Small intestine (tissue), 7 donors: ENCODE measurements around the gene TRAF3IP3. TPM values are rescaled to one million over a fixed set of nuclear protein-coding genes. Genes with fewer than 3 reads are reported as not detected.

Source experiments
- DNase-seq, 2 donors: peaks; one replicate each; pipeline versions ENCODE4 v3.0.0 to v3.0.0-alpha.2; 2013
- FAIRE-seq: peaks from 2 replicates; lab custom pipeline; 2012; peaks lifted over from hg19 to GRCh38; lab: Jason Lieb, UNC
- H3K27ac ChIP-seq, 3 donors: one replicate each; pipeline ENCODE4 v1.5.1; 2013; ENCODE audit warnings: low read length in 2 of 3, mild to moderate bottlenecking in 2 of 3, control low read depth in 1 of 3, inconsistent platforms in 1 of 3, low read depth in 1 of 3, moderate library complexity in 1 of 3
- H3K27me3 ChIP-seq, 3 donors: one replicate each; pipeline ENCODE4 v1.6.1; 2013; ENCODE audit warnings: low read length in 3 of 3, inconsistent platforms in 1 of 3; ENCODE audit not compliant: control insufficient read depth in 3 of 3, insufficient read depth in 3 of 3
- H3K36me3 ChIP-seq, 3 donors: one replicate each; pipeline ENCODE4 v1.6.1; 2013; ENCODE audit warnings: low read length in 3 of 3, inconsistent platforms in 1 of 3, low read depth in 1 of 3, mild to moderate bottlenecking in 1 of 3, moderate library complexity in 1 of 3; ENCODE audit not compliant: control insufficient read depth in 3 of 3, insufficient read depth in 2 of 3
- H3K4me1 ChIP-seq, 3 donors: one replicate each; pipeline ENCODE4 v1.6.1; 2013; ENCODE audit warnings: low read length in 2 of 3, inconsistent platforms in 1 of 3, low read depth in 1 of 3, mild to moderate bottlenecking in 1 of 3, moderate library complexity in 1 of 3; ENCODE audit not compliant: control insufficient read depth in 3 of 3, insufficient read depth in 2 of 3
- H3K4me3 ChIP-seq, 3 donors: one replicate each; pipeline ENCODE4 v1.5.1; 2013; ENCODE audit warnings: low read length in 3 of 3, control low read depth in 1 of 3, inconsistent platforms in 1 of 3, low read depth in 1 of 3, mild to moderate bottlenecking in 1 of 3, moderate library complexity in 1 of 3
- H3K9me3 ChIP-seq, 2 donors: one replicate each; pipeline ENCODE4 v1.6.1; 2013; ENCODE audit warnings: low read depth in 1 of 2, low read length in 1 of 2; ENCODE audit not compliant: control insufficient read depth in 2 of 2, insufficient read depth in 1 of 2
- WGBS, 3 donors: extraction: QIAGEN DNeasy Blood & Tissue Kit; methylation state at CpG; one replicate each; pipeline ENCODE4 v1.1.7; 2013; 5-methylcytosine and 5-hydroxymethylcytosine counted together
- polyA plus RNA-seq, 4 donors: library from polyadenylated mRNA; stranded (reverse) in 3 of 4; unstranded in 1 of 4; fragments of 200-250 nt in 3 of 4; fragments of 120-200 nt in 1 of 4; gene quantifications; one replicate each; pipeline versions ENCODE4 v1.2.1 to v1.2.3, GENCODE V29; 2013
- donor health status: healthy with polysubstance abuse.
- donor health status: control.
- donor health status: control.
- donor health status: Bipolar disorder and iron deficiency.
- donor health status: healthy.

TRAF3IP3 gene
- polyA plus RNA-seq, 4 donors: 1.1 to 20.0 (median 5.8) TPM

GRCh38 chr1:209802117-209802779 is 46.4 kb downstream of the TRAF3IP3 start:
- FAIRE-seq (no peak), DNase-seq (peak; percentile 62 to 81)
- Histone ChIP-seq H3K27me3 (no peaks in the 10 kb centered on the region), H3K36me3 (peaks cover 0 to 29% (median 2%) of the 10 kb centered on the region in 3 donors), H3K27ac (peak overlapping the region; percentile 14 to 75 (median 62)), H3K4me3 (no peak overlapping the region), H3K4me1 (peaks cover 0 to 49% (median 10%) of the 10 kb centered on the region in 3 donors), H3K9me3 (no peaks in the 10 kb centered on the region)
- 22 to 62% (median 41%) methylated on average over 4 of the region's 4 CpGs for WGBS, 3 donors

- H3K4me1 ChIP-seq: peaks cover 3 to 49% (median 11%) of the 10 kb centered on the region in 3 donors
- H3K36me3 ChIP-seq: peaks cover 0 to 26% (median 2%) of the 10 kb centered on the region in 3 donors
- no peak overlapping the region for H3K4me3 ChIP-seq
- H3K27me3 ChIP-seq: no peaks in the 10 kb centered on the region
- 22 to 71% (median 53%) methylated on average over 4 of the region's 4 CpGs for WGBS, 3 donors
- peak overlapping the region in 2 of 3 donors; percentile 14 to 75 for H3K27ac ChIP-seq
- FAIRE-seq (no peak), DNase-seq (no peak)
- H3K9me3 ChIP-seq: no peaks in the 10 kb centered on the region
Observed at GRCh38 chr1:209802780-209803152, 46.9 kb downstream of the TRAF3IP3 start.

GRCh38 chr1:209803568-209803967 is 47.7 kb downstream of the TRAF3IP3 start:
- FAIRE-seq (no peak), DNase-seq (no peak)
- Histone ChIP-seq H3K4me3 (no peak overlapping the region), H3K27me3 (no peaks in the 10 kb centered on the region), H3K36me3 (peaks cover 0 to 19% (median 2%) of the 10 kb centered on the region in 3 donors), H3K9me3 (no peaks in the 10 kb centered on the region), H3K4me1 (peaks cover 3 to 49% (median 11%) of the 10 kb centered on the region in 3 donors), H3K27ac (peak overlapping the region in 1 of 3 donors; percentile 26)
- 23 to 63% (median 39%) methylated on average over 1 of the region's 1 CpG for WGBS, 3 donors

- Histone ChIP-seq H3K36me3 (peaks cover 0 to 13% (median 2%) of the 10 kb centered on the region in 3 donors), H3K4me3 (peak overlapping the region; percentile 39 to 91 (median 74)), H3K27me3 (no peaks in the 10 kb centered on the region), H3K27ac (peak overlapping the region; percentile 81 to 86 (median 81)), H3K9me3 (no peaks in the 10 kb centered on the region), H3K4me1 (peaks cover 3 to 60% (median 11%) of the 10 kb centered on the region in 3 donors)
- DNase-seq (peak; percentile 54 to 69), FAIRE-seq (no peak)
- WGBS, 3 donors: 16 to 33% (median 16%) methylated on average over 19 of the region's 19 CpGs
Observed at GRCh38 chr1:209805341-209805781, 49.5 kb downstream of the TRAF3IP3 start.

- peak within 1 kb of the TSS; percentile 39 to 91 (median 74) for H3K4me3 ChIP-seq
- DNase-seq (peak; percentile 97 to 98), FAIRE-seq (no peak)
- no peaks in the 10 kb centered on the region for H3K27me3 ChIP-seq
- H3K36me3 ChIP-seq: peaks cover 0 to 8% (median 2%) of the 10 kb centered on the region in 3 donors
- H3K27ac ChIP-seq: peak within 1 kb of the TSS; percentile 82 to 87 (median 86)
- peaks cover 3 to 59% (median 11%) of the 10 kb centered on the region in 3 donors for H3K4me1 ChIP-seq
- H3K9me3 ChIP-seq: no peaks in the 10 kb centered on the region
- WGBS, 3 donors: 2 to 5% (median 4%) methylated on average over 46 of the region's 46 CpGs
Observed at GRCh38 chr1:209805875-209806760, 50.3 kb downstream of the TRAF3IP3 start, which contains the start of gene IRF6. Gene IRF6 (minus strand): TSS chr1:209806142. CDS start chr1:209801413, 4,729 bp downstream.

- peaks cover 3 to 48% (median 10%) of the 10 kb centered on the region in 3 donors for H3K4me1 ChIP-seq
- no peak for FAIRE-seq
- no peak for DNase-seq
- peaks cover 0 to 3% (median 0%) of the 10 kb centered on the region in 3 donors for H3K36me3 ChIP-seq
- H3K27me3 ChIP-seq: no peaks in the 10 kb centered on the region
- H3K27ac ChIP-seq: peak overlapping the region in 1 of 3 donors; percentile 86
- H3K9me3 ChIP-seq: no peaks in the 10 kb centered on the region
- 71 to 79% (median 71%) methylated on average over 4 of the region's 4 CpGs for WGBS, 3 donors
- H3K4me3 ChIP-seq: no peak overlapping the region
Observed at GRCh38 chr1:209807509-209807908, 51.7 kb downstream of the TRAF3IP3 start.

- no peak for FAIRE-seq
- H3K36me3 ChIP-seq: no peaks in the 10 kb centered on the region
- H3K4me1 ChIP-seq: peaks cover 3 to 43% (median 6%) of the 10 kb centered on the region in 3 donors
- no peak overlapping the region for H3K4me3 ChIP-seq
- H3K27ac ChIP-seq: peak overlapping the region in 1 of 3 donors; percentile 86
- DNase-seq: peak; percentile 91 to 93
- H3K9me3 ChIP-seq: no peaks in the 10 kb centered on the region
- H3K27me3 ChIP-seq: no peaks in the 10 kb centered on the region
Observed at GRCh38 chr1:209808059-209808581, 52.3 kb downstream of the TRAF3IP3 start.

- FAIRE-seq (no peak), DNase-seq (peak in 1 of 2 donors; percentile 78)
- Histone ChIP-seq H3K36me3 (no peaks in the 10 kb centered on the region), H3K27ac (peak overlapping the region in 1 of 3 donors; percentile 54), H3K9me3 (no peaks in the 10 kb centered on the region), H3K27me3 (no peaks in the 10 kb centered on the region), H3K4me3 (no peak overlapping the region), H3K4me1 (peaks cover 2 to 35% (median 3%) of the 10 kb centered on the region in 3 donors)
- 45 to 70% (median 59%) methylated on average over 4 of the region's 4 CpGs for WGBS, 3 donors
Observed at GRCh38 chr1:209809611-209810010, 53.8 kb downstream of the TRAF3IP3 start.
